GM21723 (cell line): ENCODE results near the gene LACRT.
A peak's percentile ranks its signal among the peaks of the same experiment; 100 is the strongest.
"Not testable (repeated sequence)": the region's sequence is repeated elsewhere in the genome, so short reads cannot be mapped to it uniquely, and the experiment has no call there.

Experiments
- ATAC-seq: cut with Tn5 transposase; IDR thresholded peaks from one replicate; pipeline ENCODE4 v1.9.1; 2021; ENCODE audit warnings: mild to moderate bottlenecking, moderate library complexity; ENCODE audit not compliant: unreplicated experiment

The LACRT gene

GRCh38 chr12:54634795-54635194 lies at the start of gene LACRT:
Gene LACRT, minus strand, starts transcription at chr12:54634895. Its CDS starts 54 bp downstream, at chr12:54634841.
- ATAC-seq = no peak

- no peak for ATAC-seq
These were observed 48.7 kb upstream of the LACRT start for GRCh38 chr12:54683398-54683797.

GRCh38 chr12:54682674-54683073 lies 48.0 kb upstream of the LACRT start:
- ATAC-seq = no peak

GRCh38 chr12:54680374-54680773 lies 45.7 kb upstream of the LACRT start:
- ATAC-seq = peak; percentile 80

GRCh38 chr12:54678131-54678530 lies 43.4 kb upstream of the LACRT start:
- ATAC-seq = no peak

- ATAC-seq = no peak
These were observed 33.2 kb upstream of the LACRT start for GRCh38 chr12:54667945-54668344.

GRCh38 chr12:54666008-54666407 lies 31.3 kb upstream of the LACRT start:
- no peak for ATAC-seq

GRCh38 chr12:54665022-54665635 lies 30.4 kb upstream of the LACRT start:
- ATAC-seq = not testable (repeated sequence)

- no peak for ATAC-seq
These were observed 28.9 kb upstream of the LACRT start for GRCh38 chr12:54663603-54664002.

GRCh38 chr12:54662026-54662425 lies 27.3 kb upstream of the LACRT start:
- ATAC-seq = no peak

GRCh38 chr12:54661048-54661447 lies 26.4 kb upstream of the LACRT start:
- peak; percentile 61 for ATAC-seq

GRCh38 chr12:54660320-54660962 lies 25.7 kb upstream of the LACRT start:
- ATAC-seq = no peak

GRCh38 chr12:54658306-54659264 lies 23.9 kb upstream of the LACRT start:
- peak; percentile 68 for ATAC-seq

- no peak for ATAC-seq
These were observed 22.5 kb upstream of the LACRT start for GRCh38 chr12:54657105-54657607.

GRCh38 chr12:54654926-54655325 lies 20.2 kb upstream of the LACRT start:
- no peak for ATAC-seq

GRCh38 chr12:54653025-54653424 lies 18.3 kb upstream of the LACRT start:
- no peak for ATAC-seq

GRCh38 chr12:54650889-54651288 lies 16.2 kb upstream of the LACRT start:
- ATAC-seq = no peak

GRCh38 chr12:54650409-54650808 lies 15.7 kb upstream of the LACRT start:
- no peak for ATAC-seq

- ATAC-seq = no peak
These were observed 15.1 kb upstream of the LACRT start for GRCh38 chr12:54649825-54650224.

GRCh38 chr12:54648265-54648664 lies 13.6 kb upstream of the LACRT start, which contains the start of gene DCD:
Gene DCD, minus strand, starts transcription at chr12:54648365. Its CDS starts 62 bp downstream, at chr12:54648303.
- ATAC-seq = no peak

GRCh38 chr12:54641554-54641953 lies 6.9 kb upstream of the LACRT start:
- no peak for ATAC-seq
